Smooth muscle cell (in vitro differentiated cells): Measurements from ENCODE around the gene CD58. TPM values are rescaled to one million over a fixed set of nuclear protein-coding genes. Genes with fewer than 3 reads are reported as not detected.

ENCODE experiments used
- DNase-seq: peaks from one replicate; lab custom pipeline; 2025; ENCODE audit not compliant: unreplicated experiment; lab: John Stamatoyannopoulos, UW
- H2AFZ ChIP-seq: fragments of 200-600 bp; sonication (generic); 2 replicates; pipeline ENCODE4 v1.6.0; 2016; ENCODE audit warnings: antibody characterized with exemption, low read depth, mild to moderate bottlenecking
- H3F3A ChIP-seq: fragments of 200-600 bp; sonication (generic); 2 replicates; pipeline ENCODE4 v1.6.0; 2017; ENCODE audit warnings: antibody characterized with exemption, low read depth
- H3K27ac ChIP-seq: fragments of 200-600 bp; sonication (generic); 2 replicates; pipeline ENCODE4 v1.5.1; 2016; ENCODE audit warnings: low read depth, mild to moderate bottlenecking
- H3K27me3 ChIP-seq: fragments of 200-600 bp; sonication (generic); 2 replicates; pipeline ENCODE4 v1.6.1; 2016; ENCODE audit warnings: low read depth, mild to moderate bottlenecking
- H3K36me3 ChIP-seq: fragments of 200-600 bp; sonication (generic); 2 replicates; pipeline ENCODE4 v1.5.1; 2016; ENCODE audit warnings: low read depth
- H3K4me1 ChIP-seq: fragments of 200-600 bp; sonication (generic); 2 replicates; pipeline ENCODE4 v1.5.1; 2016; ENCODE audit warnings: low read depth
- H3K4me2 ChIP-seq: fragments of 200-600 bp; sonication (generic); 2 replicates; pipeline ENCODE4 v1.6.0; 2016; ENCODE audit warnings: mild to moderate bottlenecking
- H3K4me3 ChIP-seq: fragments of 200-600 bp; sonication (generic); 2 replicates; pipeline ENCODE4 v1.5.1; 2016; ENCODE audit warnings: mild to moderate bottlenecking
- H3K79me2 ChIP-seq: fragments of 200-600 bp; sonication (generic); 2 replicates; pipeline ENCODE4 v1.6.0; 2016; ENCODE audit warnings: low read depth, mild to moderate bottlenecking
- H3K9ac ChIP-seq: fragments of 200-600 bp; sonication (generic); 2 replicates; pipeline ENCODE4 v1.6.0; 2016; ENCODE audit warnings: low read depth
- H3K9me3 ChIP-seq: fragments of 200-600 bp; sonication (generic); replicated peaks from 2 replicates; pipeline ENCODE4 v1.5.1; 2016; ENCODE audit warnings: low read depth
- H4K20me1 ChIP-seq: fragments of 200-600 bp; sonication (generic); 2 replicates; pipeline ENCODE4 v1.6.0; 2016; ENCODE audit warnings: low read depth
- CTCF ChIP-seq: fragments of 200-600 bp; sonication (generic); IDR thresholded peaks from 2 replicates; pipeline ENCODE4 v1.5.1; 2017; ENCODE audit warnings: borderline replicate concordance, mild to moderate bottlenecking, antibody characterized with exemption; ENCODE audit not compliant: insufficient read depth, poor library complexity, severe bottlenecking
- WGBS: methylation state at CpG from one replicate; pipeline ENCODE4 v1.1.7; 2016; ENCODE audit warnings: low lambda C conversion rate; 5-methylcytosine and 5-hydroxymethylcytosine counted together
- polyA plus RNA-seq: library from polyadenylated mRNA; unstranded; fragments of >200 nt; fragmentation: Nextera tagmentation; extraction: Ambion mirVana; gene quantifications from 2 replicates; pipeline ENCODE4 v1.2.1, GENCODE V29; 2016
- total RNA-seq: library from RNA; depleted of rRNA; stranded (reverse); fragments of >200 nt; gene quantifications from 2 replicates; pipeline ENCODE4 v1.2.3, GENCODE V29; 2014

The CD58 gene
- total and polyA plus RNA-seq, 2 experiments from 2014 or later, result 33.5 to 43.8 TPM

GRCh38 chr1:116544588-116545358 is 26.1 kb downstream of the CD58 start:
- no peaks in the 10 kb centered on the region for H4K20me1 ChIP-seq
- H2AFZ ChIP-seq, result no peak overlapping the region
- H3K27ac ChIP-seq, result no peak overlapping the region
- no peaks in the 10 kb centered on the region for H3F3A ChIP-seq
- peaks cover 4% of the 10 kb centered on the region for H3K36me3 ChIP-seq
- H3K4me2 ChIP-seq, result no peak overlapping the region
- H3K9ac ChIP-seq, result no peak overlapping the region
- no peak for DNase-seq
- no peak overlapping the region for H3K4me3 ChIP-seq
- H3K4me1 ChIP-seq, result no peaks in the 10 kb centered on the region
- no peaks in the 10 kb centered on the region for H3K27me3 ChIP-seq
- TF ChIP-seq CTCF, result no peak
- no peaks in the 10 kb centered on the region for H3K9me3 ChIP-seq
- 95% methylated on average over 8 of the region's 8 CpGs for WGBS
- no peaks in the 10 kb centered on the region for H3K79me2 ChIP-seq

- H2AFZ ChIP-seq, result no peak overlapping the region
- no peak overlapping the region for H3K27ac ChIP-seq
- H3K36me3 ChIP-seq, result peaks cover 4% of the 10 kb centered on the region
- H3K9ac ChIP-seq, result no peak overlapping the region
- H3F3A ChIP-seq, result no peaks in the 10 kb centered on the region
- H4K20me1 ChIP-seq, result no peaks in the 10 kb centered on the region
- H3K9me3 ChIP-seq, result no peaks in the 10 kb centered on the region
- no peak for DNase-seq
- H3K4me1 ChIP-seq, result no peaks in the 10 kb centered on the region
- no peak for TF ChIP-seq CTCF
- no peaks in the 10 kb centered on the region for H3K79me2 ChIP-seq
- H3K4me2 ChIP-seq, result no peak overlapping the region
- H3K27me3 ChIP-seq, result no peaks in the 10 kb centered on the region
- no peak overlapping the region for H3K4me3 ChIP-seq
Observed at GRCh38 chr1:116540088-116540487, 30.7 kb downstream of the CD58 start.

- Histone ChIP-seq H3K4me2 (no peak overlapping the region), H4K20me1 (no peaks in the 10 kb centered on the region), H3K36me3 (peaks cover 4% of the 10 kb centered on the region), H3K9ac (no peak overlapping the region), H3K4me3 (no peak overlapping the region), H3K79me2 (no peaks in the 10 kb centered on the region), H3K27ac (peak overlapping the region; percentile 58), H2AFZ (no peak overlapping the region), H3K4me1 (no peaks in the 10 kb centered on the region), H3F3A (no peaks in the 10 kb centered on the region), H3K9me3 (no peaks in the 10 kb centered on the region), H3K27me3 (no peaks in the 10 kb centered on the region)
- no peak for TF ChIP-seq CTCF
- WGBS, result 94% methylated on average over 1 of the region's 1 CpG
- no peak for DNase-seq
Observed at GRCh38 chr1:116538544-116538943, 32.3 kb downstream of the CD58 start.

GRCh38 chr1:116537898-116538297 is 32.9 kb downstream of the CD58 start:
- no peak overlapping the region for H3K9ac ChIP-seq
- no peak for TF ChIP-seq CTCF
- no peaks in the 10 kb centered on the region for H3K4me1 ChIP-seq
- no peaks in the 10 kb centered on the region for H3K79me2 ChIP-seq
- no peaks in the 10 kb centered on the region for H3K9me3 ChIP-seq
- WGBS, result 97% methylated on average over 1 of the region's 1 CpG
- no peaks in the 10 kb centered on the region for H3F3A ChIP-seq
- H2AFZ ChIP-seq, result no peak overlapping the region
- H3K36me3 ChIP-seq, result peaks cover 4% of the 10 kb centered on the region
- no peak overlapping the region for H3K4me3 ChIP-seq
- H3K4me2 ChIP-seq, result no peak overlapping the region
- peak overlapping the region; percentile 58 for H3K27ac ChIP-seq
- no peaks in the 10 kb centered on the region for H4K20me1 ChIP-seq
- H3K27me3 ChIP-seq, result no peaks in the 10 kb centered on the region
- no peak for DNase-seq
